Epithelial cell of prostate (primary cell): Measurements from ENCODE around the gene CACNG7.

Experiments
- DNase-seq: peaks from one replicate; pipeline ENCODE4 v3.0.0-alpha.2; 2011; ENCODE audit warnings: low read depth, low spot score
- H3K27ac ChIP-seq: fragments of 450-650 bp; 2 replicates; pipeline ENCODE4 v1.5.1; 2017; ENCODE audit warnings: mild to moderate bottlenecking

Gene CACNG7

DNA sequence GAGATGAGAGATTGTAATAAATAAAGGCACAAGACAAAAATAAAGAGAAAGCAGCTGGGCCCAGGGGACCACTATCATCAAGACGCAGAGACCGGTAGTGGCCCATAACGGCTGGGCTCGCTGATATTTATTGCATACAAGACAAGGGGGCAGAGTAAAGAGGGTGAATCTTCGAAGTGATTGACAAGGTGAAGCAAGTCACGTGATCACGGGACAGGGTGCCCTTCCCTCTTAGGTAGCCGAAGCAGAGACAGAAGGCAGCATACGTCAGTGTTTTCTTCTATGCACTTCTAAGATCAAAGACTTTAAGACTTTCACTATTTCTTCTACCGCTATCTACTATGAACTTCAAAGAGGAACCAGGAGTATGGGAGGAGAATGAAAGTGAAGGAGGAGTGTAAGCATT is 31.7 kb upstream of the CACNG7 start:
- no peak overlapping the region for H3K27ac ChIP-seq
- DNase-seq: no peak

DNA sequence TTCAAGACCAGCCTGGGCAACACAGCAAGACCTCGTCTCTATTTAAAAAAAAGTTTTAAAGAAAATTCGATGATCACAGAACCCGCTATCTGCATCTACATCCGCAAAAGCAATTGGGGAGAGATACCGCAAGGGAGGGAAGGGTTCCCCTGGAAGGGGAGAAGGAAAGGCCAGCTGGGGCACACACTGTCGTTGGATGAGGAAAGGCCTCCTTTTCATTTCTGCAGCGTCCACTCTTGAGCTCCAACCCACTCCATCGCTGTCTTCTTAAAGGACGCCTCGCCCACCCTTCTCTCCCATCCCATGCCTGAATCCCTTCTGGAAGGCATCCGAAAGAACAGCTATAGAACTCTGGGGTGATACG is 30.3 kb upstream of the CACNG7 start:
- H3K27ac ChIP-seq: no peak overlapping the region
- no peak for DNase-seq

DNA sequence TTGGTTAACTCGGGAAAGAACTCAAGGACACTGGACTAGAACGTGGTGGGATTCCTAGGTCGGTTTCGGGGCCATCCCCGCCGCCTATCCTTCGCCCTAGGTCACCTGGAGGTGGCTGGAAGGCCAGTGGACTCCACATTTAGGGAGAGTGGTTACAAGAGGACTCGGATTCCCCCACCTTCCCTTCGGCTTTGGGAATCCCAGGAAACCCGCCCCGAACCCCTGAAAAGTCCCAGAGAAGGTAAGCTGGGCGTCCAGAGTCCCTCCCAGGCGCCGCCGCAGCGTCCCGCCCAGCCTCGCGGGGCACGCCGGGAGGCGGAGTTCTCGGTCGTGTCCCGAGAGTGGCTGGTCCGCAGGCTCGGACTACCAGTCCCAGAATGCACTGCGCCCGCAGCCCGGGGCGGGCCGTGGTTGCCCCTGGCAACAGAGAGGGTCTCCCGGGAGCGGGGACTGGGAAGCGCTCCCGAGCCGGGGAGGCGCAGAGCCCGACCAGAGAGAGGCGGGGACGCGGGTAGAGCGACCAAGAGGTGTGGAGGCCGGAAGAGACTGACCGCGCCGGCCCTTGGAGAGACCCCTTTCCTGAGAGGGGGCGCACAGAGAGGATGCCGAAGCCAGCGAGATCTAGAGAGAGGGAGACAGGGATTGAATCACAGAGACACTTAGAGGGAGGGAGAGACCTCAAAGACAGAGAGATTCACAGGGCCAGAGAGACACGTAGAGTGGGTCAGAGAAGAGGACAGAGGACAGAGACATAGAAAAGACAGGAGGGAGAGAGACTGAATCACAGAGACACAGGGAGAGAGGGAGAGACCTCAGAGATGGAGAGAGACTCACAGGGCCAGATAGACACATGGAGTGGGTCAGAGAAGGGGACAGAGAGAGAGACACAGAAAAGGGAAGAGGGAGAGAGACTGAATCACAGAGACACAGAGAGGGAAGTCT is 29.7 kb upstream of the CACNG7 start:
- no peak for DNase-seq
- H3K27ac ChIP-seq: no peak overlapping the region

DNA sequence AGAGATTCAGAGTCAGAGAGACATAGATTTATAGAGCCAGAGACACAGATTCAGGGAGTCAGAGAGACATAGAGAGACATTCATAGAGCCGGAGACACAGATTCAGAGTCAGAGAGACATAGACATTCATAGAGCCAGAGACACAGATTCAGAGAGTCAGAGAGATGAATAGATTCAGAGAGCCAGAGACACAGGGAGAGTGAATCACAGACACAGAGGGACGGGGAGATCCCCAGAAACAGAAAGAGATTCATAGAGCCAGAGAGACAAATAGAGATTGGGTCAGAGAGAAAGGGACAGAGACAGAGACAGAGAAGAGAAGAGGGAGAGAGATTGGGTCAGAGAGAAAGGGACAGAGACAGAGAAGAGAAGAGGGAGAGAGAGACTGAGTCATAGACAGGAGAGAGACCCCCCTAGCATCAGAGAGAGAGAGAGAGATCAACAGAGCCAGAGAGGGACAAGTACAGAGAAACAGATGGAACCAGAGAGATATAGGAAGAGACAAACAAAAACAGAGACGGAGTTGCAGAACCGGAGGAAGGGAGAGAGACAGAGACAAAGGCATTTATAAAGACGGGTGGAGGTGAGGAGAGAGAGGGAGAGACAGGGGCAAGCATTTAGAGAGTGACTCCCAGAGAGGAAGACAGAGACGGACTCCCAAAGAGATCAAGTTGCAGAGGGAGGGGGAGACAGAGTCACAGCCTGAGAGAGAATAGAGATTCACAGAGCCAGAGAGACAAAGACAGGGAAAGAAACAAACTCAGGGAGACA is 28.2 kb upstream of the CACNG7 start:
- no peak overlapping the region for H3K27ac ChIP-seq
- no peak for DNase-seq

DNA sequence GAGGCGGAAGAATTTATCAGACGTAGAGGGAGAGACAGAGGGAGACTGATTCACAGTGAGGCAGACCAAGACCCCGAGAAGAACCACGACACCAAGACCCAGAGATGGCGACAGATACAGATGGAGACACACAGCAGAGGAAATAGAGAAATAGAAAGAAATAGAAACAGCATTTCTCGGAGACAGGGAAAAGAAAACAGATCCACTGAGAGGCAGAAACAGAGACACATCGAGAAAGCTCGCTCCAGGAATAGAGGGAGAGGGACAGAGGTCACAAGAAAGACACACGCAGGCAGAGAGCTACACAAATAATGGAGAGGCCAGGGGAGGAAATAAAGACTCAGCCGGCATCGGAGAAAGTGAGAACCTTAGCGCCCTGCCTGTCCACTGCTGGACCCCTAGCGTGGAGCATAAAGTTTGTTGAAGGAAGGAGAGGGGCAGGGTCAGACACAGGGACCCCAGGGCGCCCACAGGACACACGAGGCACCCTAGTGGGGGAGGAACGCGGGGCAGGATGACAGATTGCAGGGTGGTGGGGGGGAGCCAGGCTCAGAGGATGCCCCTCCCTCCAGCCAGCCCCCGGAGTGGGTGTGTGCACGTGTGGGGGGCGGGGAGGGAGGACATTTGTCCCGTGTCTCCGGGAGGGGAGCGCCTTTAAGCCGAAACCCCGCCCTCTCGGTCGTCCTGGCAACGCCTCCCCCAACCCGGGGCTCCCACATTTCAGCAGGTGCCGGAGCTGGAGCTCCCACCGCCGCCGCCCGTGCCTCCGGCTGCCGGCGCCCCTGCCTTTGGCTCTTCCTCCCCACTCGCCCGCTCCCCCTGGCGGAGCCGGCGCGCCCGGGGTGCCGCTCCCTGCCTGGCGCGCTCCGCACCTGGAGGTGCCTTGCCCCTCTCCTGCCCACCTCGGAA is 27.3 kb upstream of the CACNG7 start, which contains the start of gene PRKCG:
Gene PRKCG, plus strand, starts transcription at position 716 of the 909 bp plus-strand sequence. CDS start 298 bp downstream, outside the sequence.
- DNase-seq: no peak

DNA sequence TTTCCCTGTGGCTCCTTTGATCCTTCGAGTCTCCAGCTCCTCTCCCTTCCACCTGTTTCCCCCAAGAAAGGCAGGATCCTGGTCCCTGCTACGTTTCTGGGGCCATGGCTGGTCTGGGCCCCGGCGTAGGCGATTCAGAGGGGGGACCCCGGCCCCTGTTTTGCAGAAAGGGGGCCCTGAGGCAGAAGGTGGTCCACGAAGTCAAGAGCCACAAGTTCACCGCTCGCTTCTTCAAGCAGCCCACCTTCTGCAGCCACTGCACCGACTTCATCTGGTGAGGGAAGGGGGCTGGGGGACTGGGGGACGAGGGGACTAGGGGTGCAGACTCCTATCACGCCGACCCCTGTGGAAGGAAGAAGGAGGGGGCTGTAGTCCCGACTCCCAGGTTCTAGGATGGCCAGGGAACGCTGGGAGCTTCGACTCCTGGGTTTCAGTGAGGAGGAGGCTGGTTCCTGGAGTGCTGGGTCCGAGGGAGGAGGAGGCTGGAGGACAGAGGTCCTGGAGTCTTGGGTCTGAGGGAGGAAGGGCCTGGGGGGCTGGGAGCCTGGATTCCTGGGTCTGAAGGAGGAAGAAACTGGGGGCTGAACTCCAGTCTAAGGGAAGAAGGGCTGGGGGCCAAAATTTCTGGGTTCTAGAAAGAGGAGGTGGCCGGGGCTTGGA is 26.6 kb upstream of the CACNG7 start:
- DNase-seq: no peak
- H3K27ac ChIP-seq: no peak overlapping the region

More for the DNA sequence above, 27.3 kb upstream of the CACNG7 start, which contains the start of gene PRKCG:
- no peak within 1 kb of the TSS for H3K27ac ChIP-seq

DNA sequence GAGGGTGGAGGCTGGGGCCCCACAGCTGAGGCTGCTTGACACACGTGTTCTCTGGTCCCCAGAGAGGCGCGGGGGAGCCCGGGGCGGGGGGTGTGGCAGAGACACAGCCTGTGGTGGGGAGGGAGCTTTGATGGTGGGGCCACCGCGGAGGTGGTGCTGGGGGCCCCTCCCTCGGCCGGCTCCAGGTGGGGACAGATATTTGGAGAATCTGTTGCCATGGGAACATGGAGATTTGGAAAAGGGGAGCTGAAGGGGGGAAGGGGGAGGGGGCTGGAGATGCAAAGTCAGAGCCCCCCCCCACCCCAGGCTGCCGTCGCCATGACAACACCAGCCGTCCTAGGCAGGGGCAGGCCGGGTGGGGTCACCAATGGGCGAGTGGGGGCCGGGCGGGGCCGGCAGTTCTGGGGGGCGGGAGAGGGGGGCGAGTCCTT is 25.8 kb upstream of the CACNG7 start:
- DNase-seq: no peak
- H3K27ac ChIP-seq: no peak overlapping the region

DNA sequence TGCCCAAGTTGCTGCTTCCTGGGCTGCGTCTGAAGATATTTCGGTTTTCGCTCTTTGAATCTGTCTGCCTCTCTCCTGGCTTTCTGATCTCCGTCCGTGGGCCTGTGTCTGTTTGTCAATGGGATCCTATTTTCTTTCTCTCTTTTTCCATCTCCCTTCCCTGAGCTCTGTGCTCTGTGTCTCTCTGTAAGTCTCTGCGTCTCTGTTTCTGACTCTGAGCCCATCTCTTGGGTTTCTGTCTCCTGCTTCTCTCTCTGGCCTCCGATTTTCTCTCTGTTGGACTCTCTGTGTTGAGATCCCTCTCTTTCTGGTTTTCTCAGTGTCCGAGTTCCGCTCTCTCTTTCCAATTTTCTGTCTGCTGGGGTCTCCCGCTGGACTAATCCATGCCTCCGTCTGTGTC is 25.3 kb upstream of the CACNG7 start:
- DNase-seq: no peak

DNA sequence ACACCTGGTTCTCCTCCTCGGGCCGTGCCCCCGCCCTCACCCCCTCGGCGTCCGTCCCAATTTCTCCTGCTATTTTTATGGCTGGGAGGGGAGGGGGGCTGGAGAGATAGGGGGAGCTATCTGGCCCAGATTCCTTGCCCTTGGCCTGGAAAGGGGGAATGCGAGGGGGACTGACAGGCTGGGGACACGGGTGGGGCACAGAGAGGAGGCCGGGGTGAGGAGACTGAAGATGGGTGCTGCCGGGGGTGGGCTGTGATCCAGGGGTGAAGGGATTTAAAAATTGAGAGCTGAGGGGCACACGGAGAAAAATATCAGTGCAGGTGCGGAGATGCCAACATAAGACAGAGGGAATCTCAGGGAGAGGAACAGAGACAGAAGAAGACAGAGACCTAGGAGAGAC is 24.8 kb upstream of the CACNG7 start:
- no peak overlapping the region for H3K27ac ChIP-seq
- DNase-seq: no peak

More for the DNA sequence above, 25.3 kb upstream of the CACNG7 start:
- no peak overlapping the region for H3K27ac ChIP-seq

DNA sequence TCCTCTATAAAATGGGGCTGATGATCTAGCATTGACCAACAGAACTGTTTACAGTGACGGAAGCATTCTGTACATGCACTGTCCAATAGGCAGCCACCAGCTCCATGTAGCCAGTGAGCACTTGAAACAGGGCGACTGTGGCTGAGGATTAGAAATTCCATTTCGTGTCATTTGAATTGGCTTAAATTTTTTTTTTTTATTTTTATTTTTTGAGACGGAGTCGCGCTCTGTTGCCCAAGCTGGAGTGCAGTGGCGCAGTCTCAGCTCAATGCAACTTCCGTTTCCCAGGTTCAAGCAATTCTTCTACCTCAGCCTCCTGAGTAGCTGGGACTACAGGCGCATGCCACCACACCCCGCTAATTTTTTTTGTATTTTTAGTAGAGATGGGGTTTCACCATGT is 24.0 kb upstream of the CACNG7 start:
- DNase-seq: no peak
- H3K27ac ChIP-seq: no peak overlapping the region

DNA sequence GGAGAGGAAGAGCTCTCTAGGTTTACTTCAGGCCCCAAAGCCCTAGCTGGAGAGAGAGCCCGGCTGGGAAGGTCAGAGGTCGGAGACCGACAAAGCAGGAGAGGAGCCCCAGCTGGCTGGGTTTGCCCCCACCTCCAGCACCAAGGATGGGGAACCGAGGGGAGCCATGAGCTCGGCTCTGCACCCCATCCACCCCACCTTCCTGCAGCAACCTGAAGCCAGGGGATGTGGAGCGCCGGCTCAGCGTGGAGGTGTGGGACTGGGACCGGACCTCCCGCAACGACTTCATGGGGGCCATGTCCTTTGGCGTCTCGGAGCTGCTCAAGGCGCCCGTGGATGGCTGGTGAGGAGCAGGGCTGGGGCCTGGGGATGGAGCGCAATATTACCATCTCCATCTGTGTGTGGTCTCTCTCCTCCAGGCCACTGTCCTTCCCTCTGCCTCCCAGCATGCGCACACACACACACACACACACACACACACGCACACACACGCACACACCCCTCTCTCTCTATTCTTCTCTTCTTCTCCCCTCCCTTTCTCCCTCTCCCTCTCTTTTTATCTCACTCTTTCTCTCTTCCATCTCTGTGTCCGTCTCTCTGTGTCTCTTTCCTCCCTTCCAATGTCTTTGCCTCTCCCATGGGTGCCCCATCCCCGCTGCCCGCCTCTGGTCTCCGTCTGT is 16.6 kb upstream of the CACNG7 start:
- no peak for DNase-seq
- no peak overlapping the region for H3K27ac ChIP-seq

DNA sequence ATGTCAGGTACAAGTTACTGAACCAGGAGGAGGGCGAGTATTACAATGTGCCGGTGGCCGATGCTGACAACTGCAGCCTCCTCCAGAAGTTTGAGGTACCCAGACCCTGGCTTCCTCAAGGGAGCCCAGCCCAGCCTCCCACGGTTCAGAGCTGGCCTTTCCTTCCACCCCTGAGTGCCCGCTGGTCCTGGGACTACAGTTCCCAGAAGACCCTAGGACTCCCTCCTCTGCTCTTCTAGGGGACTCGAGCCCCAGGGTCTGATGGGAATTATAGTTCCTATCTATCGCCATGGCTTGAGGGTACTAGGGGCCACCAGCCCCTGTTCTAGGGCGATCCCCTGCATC is 16.1 kb upstream of the CACNG7 start:
- H3K27ac ChIP-seq: no peak overlapping the region
- no peak for DNase-seq

DNA sequence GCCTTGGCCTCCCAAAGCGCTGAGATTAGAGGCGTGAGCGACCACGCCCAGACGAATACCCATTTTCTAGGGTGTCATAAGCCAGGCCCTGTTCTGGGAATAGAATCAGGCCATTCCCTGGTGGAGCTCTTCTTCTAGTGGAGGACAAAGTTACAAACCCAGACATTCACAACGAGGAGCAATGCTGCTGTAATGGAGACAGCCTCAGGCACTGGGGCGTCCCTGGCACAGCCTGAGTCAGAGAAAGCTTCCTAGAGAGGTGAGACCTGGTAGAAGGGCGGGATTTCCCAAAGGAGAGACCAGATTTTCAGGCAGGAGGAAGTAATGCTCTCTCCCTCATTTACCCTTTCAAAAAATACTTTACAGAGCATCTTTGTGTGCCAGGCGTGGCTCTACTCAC is 14.4 kb upstream of the CACNG7 start:
- no peak overlapping the region for H3K27ac ChIP-seq
- no peak for DNase-seq

DNA sequence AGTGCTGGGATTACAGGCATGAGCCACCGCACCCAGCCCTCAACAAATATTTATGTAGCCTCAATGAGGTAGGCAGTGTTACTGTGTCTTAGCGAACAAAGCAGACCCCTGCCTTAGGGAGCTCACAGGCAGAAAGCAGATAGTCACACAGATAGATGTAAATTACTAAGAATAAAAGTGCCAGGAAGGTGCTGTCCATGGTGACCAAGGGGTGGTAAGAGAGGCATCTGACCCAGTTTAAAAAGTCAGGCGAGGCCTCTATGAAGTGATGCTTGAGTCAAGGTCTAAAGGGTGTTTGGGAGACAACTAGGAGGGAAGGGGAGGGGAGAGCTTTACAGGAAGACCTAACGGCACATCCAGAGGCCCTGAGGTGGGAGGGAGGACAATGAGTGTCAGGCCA is 12.4 kb upstream of the CACNG7 start:
- no peak overlapping the region for H3K27ac ChIP-seq
- no peak for DNase-seq

DNA sequence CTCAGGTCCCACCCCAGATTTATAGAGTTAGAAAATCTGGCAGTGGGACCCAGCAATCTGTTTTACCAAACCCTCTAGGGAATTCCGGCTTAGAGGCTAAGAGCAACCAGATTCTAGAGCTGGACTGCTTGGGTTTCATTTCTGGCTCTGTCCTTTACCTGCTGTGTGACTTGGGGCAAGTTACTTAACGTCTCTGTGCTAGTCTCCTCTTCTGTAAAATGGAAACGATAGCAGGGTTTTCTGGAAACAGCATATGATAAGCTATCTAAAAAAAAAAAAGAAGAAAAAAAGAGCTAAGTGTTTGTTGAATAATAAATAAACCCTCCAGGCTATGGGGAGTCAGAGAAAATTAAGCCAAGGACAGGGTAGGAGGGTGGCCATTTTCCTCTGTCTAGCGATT is 11.6 kb upstream of the CACNG7 start:
- no peak for DNase-seq

DNA sequence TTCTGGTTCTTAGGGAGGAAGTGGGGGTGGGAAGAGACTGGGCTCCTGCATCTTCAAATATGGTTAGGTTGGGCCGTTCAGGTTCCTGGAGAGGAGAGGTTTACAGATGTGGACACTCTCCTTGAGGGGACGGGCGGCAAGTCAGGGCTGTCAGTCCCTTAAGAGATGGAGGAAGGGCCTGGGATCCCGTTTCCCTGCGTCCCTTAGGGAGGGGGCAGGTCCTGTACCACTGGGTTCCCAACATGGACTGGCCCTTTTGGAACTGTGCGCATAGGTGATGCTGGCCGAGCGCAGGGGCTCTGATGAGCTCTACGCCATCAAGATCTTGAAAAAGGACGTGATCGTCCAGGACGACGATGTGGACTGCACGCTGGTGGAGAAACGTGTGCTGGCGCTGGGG is 10.9 kb upstream of the CACNG7 start:
- DNase-seq: no peak
- no peak overlapping the region for H3K27ac ChIP-seq

More for the DNA sequence above, 11.6 kb upstream of the CACNG7 start:
- no peak overlapping the region for H3K27ac ChIP-seq

DNA sequence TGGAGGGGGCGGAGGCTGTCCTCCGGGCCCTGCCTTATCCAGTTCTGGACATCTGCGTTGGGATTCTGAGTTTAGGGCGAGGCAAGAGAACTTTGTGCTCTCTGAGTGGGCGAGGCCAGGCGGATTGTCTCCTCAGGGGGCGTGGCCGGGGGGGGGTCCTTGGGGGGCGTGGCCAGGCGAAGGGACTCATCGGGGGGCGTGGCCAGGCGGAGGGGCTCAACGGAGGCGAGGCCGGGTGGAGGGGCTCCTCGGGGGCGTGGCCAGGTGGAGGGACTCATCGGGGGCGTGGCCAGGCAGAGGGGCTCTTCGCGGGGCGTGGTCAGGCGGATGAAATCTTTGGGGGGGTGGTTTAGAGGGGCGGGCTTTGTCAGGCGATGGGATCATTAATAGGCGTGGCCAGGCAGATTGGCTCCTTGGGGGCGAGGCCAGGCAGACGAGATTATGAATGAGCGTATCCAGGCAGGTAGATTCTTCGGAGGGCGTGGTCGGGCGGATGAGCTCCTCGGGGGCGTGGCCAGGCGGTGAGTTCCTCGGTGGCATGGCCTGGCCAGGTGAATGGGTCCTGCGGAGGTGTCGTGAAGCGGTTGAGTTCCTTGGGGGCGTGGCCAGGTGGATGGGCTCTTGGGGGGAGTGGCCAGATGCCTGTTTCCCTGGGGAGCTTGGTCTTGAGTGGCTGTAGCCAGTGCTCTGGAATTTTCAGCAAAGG is 10.3 kb upstream of the CACNG7 start:
- no peak for DNase-seq
- H3K27ac ChIP-seq: no peak overlapping the region

DNA sequence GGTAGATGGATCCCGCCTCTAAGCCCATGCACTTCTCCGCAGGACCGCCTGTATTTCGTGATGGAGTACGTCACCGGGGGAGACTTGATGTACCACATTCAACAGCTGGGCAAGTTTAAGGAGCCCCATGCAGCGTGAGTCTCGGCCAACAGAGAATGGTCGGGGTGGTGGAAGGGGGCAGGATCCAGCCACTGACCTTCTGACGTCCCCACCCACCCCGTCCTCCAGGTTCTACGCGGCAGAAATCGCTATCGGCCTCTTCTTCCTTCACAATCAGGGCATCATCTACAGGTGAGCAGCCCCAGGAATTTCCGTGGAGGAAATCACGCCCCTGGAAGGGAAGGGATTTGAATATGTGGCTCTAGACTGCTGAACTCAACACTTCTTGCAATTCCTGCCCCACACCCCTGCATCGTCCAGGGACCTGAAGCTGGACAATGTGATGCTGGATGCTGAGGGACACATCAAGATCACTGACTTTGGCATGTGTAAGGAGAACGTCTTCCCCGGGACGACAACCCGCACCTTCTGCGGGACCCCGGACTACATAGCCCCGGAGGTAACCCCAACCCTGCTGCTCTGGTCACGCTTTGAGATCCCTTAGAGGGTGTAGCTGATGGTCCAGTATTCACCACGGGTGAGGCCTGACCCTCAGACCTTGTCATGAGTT is 8.8 kb upstream of the CACNG7 start:
- DNase-seq: no peak
- no peak overlapping the region for H3K27ac ChIP-seq
